SIG-M5 (cell line): ENCODE measurements around the gene F7.
"Not testable (repeated sequence)": the region's sequence is repeated elsewhere in the genome, so short reads cannot be mapped to it uniquely, and the experiment has no call there.

Source experiments
- DNase-seq: peaks from one replicate; lab custom pipeline; 2025; lab: John Stamatoyannopoulos, UW

F7 gene

DNA sequence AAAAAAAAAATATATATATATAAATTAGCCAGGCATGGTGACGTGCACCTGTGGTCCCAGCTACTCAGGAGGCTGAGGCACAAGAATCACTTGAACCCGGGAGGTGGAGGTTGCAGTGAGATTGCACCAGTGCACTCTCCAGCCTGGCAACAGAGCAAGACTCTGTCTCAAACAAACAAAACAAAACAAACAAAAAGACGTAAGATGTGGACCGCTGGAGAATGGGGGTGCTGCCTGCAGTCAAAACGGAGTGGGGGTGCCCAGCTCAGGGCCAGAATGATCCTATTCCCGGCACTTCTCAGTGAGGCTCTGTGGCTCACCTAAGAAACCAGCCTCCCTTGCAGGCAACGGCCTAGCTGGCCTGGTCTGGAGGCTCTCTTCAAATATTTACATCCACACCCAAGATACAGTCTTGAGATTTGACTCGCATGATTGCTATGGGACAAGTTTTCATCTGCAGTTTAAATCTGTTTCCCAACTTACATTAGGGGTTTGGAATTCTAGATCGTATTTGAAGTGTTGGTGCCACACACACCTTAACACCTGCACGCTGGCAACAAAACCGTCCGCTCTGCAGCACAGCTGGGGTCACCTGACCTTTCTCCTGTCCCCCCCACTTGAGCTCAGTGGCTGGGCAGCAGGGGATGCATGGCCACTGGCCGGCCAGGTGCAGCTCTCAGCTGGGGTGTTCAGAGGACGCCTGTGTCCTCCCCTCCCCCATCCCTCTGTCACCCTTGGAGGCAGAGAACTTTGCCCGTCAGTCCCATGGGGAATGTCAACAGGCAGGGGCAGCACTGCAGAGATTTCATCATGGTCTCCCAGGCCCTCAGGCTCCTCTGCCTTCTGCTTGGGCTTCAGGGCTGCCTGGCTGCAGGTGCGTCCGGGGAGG lies at the start of gene F7:
Gene F7, plus strand, starts transcription at position 760 of the 889 bp plus-strand sequence. Its CDS starts 51 bp downstream, at position 811.
- no peak for DNase-seq

DNA sequence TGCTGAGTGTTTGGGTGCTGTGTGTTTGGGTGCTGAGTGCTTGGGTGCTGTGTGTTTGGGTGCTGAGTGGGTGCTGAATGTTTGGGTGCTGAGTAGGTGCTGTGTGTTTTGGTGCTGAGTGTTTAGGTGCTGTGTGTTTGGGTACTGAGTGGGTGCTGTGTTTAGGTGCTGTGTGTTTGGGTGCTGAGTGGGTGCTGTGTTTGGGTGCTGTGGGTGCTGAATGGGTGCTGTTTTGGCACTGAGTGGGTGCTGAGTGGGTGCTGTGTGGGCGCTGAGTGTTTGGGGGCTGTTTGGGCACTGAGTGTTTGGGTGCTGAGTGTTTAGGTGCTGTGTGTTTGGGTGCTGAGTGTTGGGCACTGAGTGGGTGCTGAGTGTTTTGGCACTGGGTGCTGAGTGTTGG lies 48.5 kb upstream of the F7 start:
- DNase-seq: no peak

DNA sequence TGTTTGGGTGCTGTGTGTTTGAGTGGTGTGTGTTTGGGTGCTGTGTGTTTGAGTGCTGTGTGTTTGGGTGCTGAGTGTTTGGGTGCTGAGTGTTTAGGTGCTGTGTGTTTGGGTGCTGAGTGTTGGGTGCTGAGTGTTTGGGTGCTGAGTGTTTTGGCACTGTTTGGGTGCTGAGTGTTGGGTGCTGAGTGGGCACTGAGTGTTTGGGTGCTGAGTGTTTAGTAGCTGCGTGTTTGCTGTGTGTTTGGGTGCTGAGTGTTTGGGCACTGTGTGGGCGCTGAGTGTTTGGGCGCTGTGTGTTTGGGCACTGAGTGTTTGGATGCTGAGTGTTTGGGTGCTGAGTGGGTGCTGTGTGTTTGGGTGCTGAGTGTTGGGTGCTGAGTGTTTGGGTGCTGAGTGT lies 48.0 kb upstream of the F7 start:
- not testable (repeated sequence) for DNase-seq

DNA sequence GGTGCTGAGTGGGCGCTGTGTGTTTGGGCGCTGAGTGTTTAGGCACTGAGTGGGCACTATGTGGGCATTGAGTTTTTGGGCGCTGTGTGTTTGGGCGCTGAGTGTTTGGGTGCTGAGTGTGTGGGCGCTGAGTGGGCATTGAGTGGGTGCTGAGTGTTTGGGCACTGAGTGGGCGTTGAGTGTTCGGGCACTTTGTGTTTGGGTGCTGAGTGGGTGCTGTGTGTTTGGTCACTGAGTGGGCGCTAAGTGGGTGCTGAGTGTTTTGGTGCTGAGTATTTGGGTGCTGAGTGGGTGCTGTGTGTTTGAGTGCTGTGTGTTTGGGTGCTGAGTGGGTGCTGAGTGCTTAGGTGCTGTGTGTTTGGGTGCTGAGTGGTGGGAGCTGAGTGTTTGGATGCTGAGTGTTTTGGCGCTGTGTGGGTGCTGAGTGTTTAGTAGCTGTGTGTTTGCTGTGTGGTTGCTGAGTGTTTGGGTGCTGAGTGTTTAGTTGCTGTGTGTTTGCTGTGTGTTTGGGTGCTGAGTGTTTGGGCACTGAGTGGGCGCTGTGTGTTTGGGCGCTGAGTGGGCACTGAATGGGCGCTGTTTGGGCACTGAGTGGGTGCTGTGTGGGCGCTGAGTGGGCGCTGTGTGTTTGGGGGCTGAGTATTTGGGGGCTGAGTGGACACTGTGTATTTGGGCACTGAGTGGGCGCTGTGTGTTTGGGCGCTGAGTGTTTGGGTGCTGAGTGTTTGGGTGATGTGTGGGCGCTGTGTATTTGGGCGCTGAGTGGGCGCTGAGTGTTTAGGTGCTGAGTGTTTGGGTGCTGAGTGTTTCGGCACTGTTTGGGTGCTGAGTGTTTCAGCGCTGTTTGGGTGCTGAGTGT lies 47.2 kb upstream of the F7 start:
- no peak for DNase-seq

DNA sequence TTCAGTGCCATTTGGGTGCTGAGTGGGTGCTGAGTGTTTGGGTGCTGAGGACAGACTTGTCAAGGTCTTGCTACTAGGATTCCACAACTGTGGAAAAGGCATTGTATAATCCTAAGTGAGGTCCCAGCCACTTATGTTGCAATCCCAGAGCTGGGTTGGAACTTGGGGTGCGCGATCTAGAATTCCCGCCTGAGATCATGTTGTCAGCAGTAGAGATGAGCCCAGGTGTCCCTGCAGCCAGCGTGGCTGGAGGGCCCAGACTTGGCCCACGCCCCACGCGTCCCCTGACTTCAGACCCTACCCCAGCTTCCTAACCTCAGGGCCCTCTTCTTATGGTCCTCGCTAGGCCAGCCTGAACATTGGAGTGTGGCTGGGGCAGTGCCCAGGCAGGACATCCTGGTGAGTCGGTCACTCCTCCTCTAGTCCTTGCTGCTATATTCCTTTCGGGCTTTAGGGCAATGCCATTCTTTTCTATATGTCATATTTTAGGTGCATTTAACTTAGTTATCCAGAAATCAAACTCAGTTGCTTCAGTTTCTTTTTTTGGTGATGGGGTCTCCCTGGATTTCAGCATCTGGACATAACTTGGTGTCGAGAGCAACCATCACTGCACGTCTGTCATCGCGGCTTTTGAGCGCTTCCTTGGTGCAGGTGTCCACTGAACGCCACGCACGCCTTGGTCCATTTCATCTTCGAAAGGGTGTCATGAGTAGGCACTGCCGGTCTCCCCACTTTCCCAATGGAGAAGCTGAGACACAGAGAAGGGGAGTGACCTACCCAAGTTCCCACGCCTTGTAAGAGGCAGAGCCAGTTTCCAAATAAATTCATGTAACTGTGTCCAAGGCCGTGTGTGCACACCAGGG lies 46.4 kb upstream of the F7 start:
- DNase-seq: no peak

DNA sequence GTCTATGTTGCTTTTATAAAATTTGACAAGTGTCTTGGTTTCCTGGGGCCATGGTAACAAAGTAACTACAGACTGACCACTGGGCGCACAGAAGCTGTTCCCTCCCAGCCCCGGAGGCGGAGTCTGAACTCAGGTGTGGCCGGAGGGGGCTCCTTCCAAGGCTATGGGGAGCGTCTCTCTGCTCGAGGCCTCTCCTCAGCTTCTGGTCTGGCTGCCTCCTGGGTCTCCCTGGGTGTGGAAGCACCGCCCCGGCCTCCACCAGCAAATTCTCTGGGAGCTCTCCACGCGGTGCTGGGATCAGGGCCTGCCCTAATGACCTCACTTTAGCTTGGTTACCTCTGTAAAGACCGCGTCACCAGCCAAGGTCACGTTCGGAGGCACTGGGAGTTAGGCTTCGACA lies 45.7 kb upstream of the F7 start:
- DNase-seq: no peak

DNA sequence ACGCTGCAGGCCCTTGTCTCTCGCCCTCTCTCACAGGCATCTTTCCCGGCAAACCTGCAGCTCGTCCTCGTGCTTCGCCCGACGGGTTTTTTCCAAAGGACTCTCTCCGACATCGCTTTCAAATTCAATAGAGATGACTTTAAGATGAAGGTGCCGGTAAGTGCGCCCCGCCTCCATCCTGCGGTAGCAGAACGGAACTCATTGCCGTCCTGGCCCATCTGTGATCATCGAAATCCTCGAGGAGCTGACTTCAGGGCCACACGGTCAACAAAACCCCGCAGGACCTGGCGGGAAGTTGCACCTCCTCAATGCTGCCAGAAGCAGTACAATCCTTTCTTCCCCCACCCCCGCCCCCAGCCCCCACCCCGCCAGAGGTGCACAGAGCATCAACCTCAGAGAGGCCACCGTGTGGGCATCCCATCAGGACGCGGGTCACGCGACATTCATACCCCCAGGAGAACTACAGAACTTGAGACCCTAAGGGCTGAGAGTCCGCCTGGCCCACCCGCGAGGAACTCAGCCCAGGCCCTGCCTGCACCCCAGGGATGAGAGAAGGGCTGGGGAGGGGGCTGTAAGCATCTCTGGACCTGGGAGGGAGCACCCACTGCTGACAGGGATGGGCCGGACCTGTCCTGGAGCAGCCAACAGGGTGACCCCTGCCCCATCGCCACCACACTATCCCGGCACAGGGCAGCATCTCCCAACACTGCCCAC lies 44.9 kb upstream of the F7 start:
- DNase-seq: no peak

DNA sequence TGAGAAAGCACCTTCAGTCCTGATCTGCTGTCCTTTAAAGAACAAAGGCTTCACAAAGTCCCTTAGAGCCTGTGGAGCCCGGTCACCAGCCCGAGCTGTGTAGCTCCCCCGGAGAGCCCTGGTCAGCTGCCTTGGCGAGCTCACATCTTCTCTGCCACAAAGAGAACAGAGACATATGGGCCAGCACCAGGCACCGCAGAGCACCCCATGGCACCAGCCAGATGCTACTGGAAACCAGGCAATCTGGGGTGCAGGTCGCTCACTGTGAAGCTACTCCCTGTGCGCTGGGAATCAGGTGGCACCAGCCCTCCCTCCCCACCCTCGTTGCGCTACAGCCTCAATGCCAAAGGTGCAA lies 44.3 kb upstream of the F7 start:
- no peak for DNase-seq

DNA sequence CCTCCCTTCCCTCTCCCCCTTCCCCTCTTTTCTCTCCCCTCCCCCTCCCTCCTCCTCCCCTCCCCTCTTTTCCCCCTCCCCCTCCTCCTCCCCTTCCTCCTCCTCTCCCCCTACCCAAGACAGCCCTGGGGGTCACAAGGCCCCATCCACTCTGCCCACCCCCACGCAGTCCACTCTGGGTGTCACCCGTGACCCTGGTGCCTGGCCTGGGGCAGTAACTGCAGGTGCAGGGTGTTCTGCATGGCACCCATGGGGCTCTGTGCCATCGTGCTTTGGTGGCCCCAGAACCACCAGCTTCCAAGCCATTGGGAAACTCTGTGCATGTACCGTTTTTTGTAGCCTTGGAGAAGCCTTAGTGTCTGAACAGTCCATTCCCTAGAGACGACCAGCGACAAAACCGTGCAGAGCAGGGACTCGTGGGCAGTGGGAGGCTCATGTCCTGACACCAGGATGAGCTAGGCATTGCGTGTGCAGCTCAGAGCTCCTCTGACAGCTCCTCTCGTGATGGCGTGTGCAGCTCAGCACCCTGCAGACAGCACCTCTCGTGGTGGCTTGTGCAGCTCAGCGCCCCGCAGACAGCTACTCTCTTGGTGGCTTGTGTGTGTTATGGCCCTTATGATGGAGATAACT lies 43.7 kb upstream of the F7 start:
- no peak for DNase-seq

DNA sequence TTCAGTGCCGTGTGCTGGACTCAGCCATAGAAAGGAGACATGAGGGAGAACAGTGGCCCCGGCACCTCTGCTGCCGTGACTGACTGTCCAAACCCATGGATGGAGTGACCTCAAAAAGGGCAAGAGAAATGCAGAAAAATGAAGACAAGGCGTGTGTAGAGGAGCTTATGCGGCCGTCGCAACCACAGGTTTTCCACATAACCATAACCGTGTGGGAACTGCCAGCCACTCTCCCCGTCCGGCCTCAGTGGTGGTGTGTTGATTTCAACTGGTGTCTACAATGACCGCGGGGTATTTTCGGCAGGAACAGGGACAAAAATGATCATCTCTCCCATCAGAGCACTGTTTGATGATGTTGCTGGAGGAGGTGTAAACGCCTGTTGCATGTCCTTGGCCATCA lies 42.9 kb upstream of the F7 start:
- DNase-seq: no peak

DNA sequence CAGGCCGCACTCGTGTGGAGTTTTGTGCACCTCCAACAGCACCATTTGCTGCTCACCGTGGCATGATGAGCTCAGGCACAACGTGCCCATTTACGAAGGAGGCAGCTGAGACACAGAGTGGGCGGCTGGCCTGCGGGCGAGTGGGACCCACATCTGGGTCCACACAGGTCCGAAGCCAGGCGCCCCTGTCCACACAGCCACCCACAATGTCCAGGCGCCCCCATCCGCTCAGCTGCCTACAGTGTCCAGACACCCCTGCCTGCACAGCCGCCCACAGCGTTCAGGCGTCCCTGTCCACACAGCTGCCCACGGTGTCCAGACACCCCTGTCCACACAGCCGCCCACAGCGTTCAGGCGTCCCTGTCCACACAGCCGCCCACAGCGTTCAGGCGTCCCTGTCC lies 42.5 kb upstream of the F7 start:
- no peak for DNase-seq

DNA sequence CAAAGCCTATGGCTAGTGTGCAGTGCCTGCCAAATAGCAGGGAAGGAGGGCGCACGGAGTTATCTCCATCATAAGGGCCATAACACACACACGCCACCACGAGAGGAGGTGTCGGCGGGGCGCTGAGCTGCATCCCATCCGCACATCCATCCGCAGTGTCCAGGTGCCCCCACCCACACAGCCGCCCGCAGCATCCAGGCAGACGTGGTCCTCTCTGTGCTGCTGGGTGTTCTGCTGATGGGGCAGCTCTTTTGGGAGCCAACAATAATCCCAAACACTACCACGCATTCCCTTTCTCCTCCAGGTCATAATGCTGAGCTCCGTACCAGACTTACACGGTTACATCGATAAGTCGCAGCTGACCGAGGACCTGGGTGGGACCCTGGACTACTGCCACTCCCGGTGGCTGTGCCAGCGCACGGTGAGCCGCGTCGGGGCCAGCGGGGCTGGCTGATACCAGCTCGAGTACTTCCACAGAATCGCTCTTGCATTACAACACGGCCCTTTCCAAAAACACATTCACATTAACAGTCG lies 41.5 kb upstream of the F7 start:
- DNase-seq: no peak

DNA sequence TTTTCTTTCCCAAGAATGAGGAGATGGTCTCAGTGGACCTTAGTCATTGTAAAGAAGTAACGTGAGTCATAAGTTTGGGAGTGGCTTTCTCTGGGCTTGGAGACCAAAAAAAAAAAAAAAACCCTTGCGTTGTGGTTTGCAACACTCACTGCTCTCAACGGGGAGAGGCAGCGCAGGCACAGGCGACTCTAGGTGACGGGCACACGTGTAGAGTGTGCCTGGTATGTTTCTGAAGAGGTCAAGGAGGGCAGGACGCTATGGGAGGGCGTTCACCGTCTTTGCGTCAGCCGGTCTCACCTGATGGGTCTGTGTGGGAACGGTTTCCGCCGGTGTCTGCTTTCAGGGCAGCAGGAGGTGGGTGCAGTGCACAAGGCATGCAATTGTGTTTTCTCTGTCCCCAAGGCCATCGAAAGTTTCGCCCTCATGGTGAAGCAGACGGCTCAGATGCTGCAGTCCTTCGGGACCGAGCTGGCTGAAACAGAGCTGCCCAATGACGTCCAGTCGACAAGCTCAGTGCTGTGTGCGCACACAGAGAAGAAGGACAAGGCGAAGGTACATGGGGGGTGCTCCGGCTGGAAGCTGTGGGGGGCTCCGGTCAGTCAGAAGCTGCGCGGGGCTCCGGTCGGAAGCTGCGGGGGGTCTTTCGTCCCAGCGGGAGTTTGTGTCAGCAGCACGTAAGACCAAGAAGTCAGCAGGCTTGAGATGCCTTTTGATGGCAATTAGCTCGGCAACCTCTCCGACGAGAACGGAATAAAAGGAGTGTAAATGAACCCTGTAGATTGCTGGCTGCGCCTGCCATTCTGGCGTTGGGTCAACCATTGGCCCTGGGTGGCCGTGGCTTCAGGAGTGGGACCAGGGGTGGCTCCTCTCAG lies 40.8 kb upstream of the F7 start:
- no peak for DNase-seq

DNA sequence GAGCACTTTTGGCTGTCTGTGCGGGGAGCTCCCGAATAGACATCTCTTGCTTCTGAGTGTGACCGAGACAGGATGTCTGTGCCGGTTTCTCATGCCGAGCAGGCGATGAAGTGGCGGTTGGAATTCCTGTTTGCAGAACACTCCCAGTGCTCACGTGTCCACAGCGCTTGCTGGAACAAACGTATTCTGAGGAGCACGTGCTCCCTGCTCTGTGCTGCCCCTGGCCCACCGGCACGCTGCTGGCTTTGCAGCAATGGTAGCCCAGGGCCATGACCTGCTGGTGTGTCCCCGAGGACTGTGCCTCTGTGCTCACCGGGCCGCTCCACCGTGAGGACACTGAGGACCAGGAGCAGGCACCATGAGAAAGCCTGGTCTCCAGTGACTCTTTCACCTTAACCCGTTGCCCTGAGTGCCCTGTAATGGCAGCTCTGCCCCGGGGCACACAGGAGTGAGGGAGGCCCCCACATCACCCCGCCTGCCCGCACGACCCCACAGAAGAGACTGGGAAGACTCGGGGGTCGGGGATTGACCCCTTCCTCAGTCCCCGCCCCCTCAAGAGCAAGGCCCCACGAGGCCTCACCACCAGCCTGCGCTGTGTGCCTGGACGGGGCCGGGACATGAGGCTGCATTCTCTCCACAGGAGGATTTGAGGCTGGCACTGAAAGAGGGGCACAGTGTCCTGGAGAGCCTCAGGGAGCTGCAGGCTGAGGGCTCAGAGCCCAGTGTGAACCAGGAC lies 40.0 kb upstream of the F7 start:
- DNase-seq: no peak

DNA sequence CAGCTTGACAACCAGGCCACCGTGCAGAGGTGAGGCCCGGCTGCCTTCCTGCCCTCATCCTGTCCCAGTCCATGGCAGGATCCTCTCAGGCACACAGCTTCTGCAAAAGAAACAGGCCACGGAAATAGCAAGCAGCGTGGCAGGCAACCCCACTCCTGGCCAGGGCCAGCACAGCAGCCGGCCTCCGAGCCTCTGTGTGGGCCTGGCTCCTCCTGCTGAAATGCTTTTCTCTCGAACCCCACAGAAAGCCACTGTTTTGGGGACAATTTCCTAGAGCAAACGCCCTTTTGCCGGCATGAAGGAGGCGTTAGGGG lies 39.5 kb upstream of the F7 start:
- no peak for DNase-seq

DNA sequence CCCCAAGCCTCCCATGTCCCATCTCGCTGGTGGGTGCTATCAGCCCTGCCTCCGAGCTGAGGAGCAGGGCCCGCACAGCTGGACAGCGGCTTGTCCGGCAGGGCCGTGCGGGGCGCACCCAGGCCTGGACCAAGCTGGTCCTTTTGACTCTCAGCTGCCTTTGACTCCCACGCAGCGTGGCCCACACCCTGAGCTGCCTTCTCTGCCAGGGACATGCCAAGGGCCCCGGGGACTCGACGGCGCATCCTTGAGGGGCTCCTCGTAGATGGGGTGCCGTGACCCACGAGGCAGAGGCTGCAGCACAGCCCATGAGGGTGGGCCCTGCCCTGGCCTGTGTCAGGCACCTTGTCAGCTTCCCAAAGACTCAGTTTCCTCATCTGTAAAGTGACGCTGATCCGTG lies 38.8 kb upstream of the F7 start:
- no peak for DNase-seq

DNA sequence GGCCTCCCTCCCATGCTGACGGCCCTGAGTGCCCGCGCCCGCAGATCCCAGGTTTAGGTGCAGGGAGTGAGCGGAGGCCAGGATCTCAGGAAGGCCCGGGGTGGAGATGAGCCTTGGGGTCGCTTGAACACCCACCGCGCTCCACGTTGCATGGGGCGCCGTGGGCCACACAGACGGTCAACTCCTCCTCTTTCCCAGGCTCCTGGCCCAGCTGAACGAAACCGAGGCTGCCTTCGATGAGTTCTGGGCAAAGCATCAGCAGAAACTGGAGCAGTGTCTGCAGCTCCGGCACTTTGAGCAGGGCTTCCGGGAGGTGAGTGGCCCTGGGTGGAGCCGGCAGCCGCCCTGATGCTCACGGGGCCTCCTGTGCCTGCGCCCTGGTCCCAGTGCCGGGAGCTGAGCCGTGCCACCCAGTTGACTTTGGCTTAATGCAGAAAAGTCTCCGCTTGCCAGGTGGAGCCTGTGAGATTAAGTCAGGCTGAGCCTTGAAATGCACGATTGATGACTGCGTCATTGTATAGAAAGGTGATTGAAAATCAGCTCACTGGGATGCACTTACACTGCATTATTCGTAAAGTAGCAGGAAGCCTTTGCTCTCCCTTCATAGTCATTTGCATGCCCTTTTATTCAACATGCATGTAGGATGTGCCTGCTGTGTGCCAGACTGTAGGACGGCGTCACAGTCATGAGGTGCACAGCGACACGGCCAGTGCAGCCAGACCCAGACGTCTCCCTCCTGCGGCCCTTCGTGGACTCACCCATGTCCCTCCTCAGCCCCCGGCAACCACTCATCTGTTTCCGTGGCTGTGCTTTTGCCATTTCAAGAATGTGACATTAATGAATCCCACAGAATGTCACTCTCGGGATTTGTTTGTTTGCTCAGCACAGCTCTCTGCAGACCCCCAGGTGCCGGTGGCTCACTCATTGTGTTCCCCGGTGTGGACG lies 35.5 kb upstream of the F7 start:
- no peak for DNase-seq

DNA sequence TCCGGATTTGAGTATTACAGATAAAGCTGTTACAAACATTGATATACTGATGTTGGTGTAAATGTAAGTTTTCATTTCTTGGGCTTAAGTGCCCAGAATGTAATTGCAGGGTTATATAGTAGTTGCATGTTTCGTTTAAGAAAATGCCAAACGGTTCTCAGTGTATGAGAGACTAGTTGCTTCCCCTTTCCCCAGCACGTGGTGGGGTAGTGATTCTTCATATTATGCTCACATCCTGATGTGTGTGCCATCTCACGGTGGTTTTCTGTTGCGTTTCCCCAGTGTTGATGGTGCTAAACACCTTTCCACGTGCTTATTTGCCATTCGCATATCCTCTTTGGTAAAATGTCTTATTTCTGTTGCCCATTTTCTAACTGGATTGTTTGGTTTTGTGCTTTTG lies 34.7 kb upstream of the F7 start:
- DNase-seq: no peak
